DMS53 treated with DMSO at 0.1 percent for 48 hours (cell line): ENCODE results near the gene JMJD8.

ENCODE experiments used
- DNase-seq: peaks from one replicate; lab custom pipeline; 2025; ENCODE audit not compliant: unreplicated experiment; lab: John Stamatoyannopoulos, UW

JMJD8 gene

DNA sequence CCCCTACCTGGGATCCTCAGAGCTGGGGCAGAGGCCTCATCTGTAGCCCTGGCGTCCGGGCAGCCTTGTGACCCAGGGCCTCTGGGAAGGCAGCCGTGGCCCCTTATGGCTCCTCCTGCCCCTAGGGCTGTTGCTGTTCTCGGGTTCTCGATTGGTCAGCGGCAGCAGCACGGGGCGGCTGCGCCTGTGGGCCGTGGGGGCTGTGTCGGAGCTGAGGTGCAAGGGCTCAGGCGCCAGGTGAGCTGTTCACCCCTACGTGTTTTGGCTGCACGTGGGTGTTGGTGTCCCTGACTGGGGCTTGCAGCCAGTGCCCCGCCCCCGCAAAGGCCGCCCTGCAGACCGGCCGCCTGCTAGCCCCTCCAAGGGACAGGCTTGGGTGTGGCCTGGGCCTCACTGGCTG, 22.0 kb downstream of the JMJD8 start:
- no peak for DNase-seq

DNA sequence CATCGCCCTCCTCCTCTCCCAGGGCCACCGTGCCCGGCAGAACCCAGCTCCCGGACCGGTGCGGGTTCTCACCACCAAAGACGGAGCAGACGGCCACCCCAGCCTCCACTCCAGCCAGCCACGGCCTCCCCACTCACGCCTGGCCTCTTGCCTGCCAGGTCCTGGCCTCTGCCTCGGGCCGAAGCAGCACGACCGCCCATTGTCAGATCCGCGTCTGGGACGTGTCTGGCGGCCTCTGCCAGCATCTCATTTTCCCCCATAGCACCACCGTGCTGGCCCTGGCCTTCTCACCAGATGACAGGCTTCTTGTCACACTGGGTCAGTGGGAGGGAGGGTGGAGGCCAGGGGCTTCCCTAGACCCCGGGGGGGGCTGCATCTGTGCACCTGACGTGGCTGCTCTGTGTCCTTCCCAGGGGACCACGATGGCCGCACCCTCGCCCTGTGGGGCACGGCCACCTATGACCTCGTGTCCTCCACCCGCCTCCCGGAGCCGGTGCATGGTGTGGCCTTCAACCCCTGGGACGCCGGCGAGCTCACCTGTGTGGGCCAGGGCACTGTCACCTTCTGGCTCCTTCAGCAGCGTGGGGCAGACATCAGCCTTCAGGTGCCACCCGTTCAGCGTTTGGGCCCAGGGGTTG, 22.8 kb downstream of the JMJD8 start:
- no peak for DNase-seq

DNA sequence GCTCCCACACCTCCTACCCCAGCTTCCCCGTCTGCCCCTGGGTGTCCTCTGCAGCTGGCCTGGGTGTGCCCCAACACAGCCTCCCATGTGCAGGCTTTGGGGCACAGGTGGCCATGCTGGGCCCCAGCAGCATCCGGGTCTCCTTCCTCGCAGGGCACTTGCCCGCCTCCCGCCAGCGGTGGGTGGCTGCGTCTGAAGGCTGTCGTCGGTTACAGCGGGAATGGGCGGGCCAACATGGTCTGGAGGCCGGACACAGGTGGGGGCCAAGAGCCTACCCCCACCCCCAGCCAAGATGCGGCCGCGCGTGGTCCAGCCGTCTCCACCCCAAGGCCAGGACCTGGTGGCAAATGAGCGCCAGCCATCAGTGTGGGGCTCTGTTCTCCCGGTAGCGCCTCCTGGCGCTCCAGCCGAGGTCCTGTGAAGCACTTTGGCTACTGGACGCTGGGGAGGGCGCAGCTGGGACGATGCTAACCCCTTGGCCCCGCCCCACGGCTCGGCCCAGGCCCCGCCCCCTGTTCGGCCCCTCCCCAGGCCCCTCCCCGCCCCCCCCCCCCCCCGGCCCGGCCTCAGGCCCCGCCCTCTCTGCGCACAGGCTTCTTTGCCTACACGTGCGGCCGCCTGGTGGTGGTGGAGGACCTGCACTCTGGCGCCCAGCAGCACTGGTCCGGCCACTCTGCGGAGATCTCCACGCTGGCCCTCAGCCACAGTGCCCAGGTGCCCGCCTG, 23.5 kb downstream of the JMJD8 start:
- peak; percentile 72 for DNase-seq

DNA sequence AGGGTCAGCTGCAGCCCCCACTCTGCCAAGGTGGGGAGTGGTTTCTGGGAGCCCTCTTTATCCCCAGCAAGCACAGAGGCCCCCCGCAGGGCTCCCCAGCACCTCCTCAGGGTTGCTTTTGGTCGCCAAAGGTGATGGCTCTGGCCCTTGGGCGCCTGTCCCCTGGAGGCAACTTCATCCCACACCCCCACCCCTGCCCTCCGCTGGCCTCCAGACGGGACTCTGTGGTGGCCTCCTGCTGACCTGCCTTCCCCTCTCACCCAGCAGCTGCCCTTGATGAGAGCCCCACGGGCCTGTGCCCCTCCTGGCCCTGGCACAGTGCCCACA, 24.0 kb downstream of the JMJD8 start:
- DNase-seq: no peak

DNA sequence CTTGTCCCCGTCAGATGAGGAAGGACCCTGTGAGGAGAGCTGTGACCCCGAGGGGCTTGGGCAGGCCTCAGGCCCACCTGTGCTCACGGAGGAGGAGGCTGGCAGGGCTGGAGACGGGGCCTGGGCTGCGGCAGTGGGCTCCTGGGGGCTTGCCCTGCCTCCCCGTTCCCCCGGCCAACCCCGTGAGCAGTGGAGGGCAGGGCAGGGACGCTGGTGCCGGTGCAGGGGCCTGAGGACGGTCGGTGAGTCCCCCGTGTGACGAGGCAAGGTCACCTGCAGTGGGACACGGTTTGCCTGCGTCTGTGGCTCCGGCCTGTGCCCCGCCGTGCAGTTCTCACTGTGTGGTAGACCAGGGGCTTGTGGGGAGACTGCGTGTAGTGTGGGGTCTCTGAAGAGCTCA, 24.5 kb downstream of the JMJD8 start:
- no peak for DNase-seq

DNA sequence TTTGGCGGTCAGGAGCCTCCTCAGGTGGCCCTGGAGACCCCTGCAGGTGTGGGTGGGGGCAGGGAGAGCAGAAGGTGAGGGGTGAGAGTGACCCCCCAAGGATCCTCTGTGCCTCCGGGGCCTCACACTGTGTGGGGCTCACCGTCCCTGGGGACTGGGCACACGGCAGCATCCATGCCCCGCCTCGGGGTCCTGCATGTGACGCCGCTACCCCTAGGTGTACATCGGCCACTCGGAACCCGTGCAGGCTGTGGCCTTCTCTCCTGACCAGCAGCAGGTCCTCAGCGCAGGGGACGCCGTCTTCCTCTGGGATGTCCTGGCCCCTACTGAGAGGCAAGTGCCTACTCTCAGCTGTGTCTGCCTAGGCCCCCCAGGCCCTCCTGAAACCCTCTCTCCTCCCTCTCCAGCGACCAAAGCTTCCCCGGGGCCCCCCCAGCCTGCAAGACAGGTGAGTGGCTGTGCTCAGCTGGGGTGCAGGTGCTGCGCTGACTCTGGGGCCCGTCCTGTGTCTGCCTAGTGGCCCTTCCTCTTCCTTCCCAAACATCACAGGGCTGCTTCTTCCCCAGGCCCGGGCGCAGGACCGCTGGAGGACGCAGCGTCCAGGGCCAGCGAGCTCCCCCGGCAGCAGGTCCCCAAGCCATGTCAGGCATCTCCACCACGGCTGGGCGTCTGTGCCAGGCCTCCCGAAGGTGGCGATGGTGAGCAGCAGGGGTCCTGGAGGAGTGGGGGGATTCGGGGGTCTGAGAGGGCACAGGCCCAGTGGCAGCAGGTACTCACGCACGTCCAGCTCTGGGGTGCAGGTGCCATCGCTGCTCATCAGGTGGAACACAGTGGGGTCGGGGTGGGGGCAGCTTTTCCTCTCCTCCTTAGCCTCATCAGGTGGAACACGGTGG, 25.2 kb downstream of the JMJD8 start:
- no peak for DNase-seq

DNA sequence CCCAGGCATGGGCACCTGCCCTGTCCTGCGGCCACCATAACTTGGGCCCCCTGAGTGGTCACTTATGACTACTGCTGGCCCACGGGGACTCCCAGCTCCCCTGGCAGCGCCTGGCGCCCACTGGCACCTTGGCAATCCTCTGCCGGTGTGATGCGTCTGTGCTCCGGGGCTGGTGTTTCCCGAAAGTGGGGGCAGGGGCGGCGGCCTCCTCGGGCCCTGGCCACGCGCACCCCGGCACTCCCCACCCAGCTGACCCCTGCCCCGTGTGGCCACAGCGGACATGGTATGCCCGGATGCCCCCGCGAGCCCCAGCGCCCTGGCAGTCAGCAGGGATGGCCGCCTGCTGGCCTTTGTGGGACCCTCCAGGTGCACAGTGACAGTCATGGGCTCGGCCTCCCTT, 26.6 kb downstream of the JMJD8 start:
- DNase-seq: no peak

DNA sequence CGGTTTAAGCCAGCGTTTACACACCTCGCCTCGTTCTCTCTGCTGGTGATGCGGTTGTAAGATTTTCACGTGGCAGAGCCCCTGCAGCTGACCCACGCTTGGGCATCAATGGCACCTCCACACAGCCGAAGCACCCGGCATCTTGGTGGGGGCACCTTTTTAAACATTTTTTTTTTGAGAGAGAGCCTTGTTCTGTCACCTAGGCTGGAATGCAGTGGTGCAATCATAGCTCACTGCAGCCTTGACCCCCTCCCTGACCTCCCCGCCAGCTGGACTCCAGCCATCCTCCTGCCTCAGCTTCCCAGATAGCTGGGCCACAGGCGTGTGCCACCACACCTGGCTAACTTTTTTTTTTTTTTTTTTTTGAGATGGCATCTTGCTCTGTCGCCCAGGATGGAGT, 30.1 kb downstream of the JMJD8 start:
- no peak for DNase-seq

DNA sequence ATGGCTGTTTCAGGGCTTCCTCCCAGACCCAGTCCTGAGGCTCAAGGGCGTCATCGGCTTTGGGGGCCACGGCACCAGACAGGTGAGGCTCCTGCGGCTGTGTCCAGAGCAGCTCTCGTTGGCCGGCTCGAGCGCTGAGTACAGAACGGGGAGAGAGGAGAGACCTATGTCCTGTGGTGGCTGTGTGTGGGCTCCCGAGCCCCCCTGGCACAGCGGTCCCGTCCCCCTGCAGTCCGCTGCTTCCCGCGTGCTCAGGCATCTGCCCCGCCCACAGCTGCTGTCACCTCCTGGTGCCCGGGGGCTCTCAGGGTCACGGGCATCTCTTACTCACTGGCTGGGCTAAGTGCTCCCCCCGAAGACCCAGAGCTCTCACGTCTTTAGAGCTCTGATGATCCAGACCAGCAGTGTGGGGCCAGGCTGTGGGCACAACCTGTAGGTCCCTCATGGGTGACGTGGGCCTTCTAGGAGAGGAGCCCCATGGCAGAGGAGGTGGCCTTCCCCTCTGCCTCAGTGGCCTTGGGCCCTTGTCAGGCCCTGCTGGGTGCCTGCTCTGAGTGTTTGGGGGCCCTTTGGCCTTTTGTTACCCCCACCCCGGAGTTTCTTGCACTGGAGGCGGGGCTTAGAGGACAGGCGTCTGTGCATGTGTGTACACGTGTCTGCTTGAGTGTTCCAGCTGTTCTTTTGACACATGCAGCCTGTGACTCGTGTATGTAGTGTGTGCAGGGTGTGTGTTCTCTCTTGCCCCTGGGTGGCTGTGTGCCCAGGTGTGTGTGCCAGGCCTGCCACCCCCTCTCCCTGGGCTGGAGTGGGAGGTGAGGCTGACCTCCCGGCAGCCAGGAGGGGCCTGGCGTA, 31.5 kb downstream of the JMJD8 start:
- DNase-seq: no peak

DNA sequence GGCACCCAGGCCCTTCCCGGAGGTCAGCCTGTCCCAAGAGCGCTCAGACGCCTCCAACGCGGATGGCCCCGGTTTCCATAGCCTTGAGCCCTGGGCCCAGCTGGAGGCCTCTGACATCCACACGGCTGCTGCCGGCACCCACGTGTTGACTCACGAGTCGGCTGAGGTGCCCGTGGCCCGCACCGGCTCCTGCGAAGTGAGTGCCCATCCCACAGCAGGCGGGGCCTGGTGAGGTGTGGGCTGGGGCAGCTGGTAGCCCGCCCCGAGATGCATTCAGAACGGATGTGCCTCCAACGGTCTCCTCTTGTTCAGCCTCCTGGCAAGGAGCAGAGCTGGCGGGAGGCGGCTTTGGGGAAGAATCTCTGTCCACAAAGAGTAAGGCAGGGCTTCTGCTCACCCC, 32.3 kb downstream of the JMJD8 start:
- no peak for DNase-seq

DNA sequence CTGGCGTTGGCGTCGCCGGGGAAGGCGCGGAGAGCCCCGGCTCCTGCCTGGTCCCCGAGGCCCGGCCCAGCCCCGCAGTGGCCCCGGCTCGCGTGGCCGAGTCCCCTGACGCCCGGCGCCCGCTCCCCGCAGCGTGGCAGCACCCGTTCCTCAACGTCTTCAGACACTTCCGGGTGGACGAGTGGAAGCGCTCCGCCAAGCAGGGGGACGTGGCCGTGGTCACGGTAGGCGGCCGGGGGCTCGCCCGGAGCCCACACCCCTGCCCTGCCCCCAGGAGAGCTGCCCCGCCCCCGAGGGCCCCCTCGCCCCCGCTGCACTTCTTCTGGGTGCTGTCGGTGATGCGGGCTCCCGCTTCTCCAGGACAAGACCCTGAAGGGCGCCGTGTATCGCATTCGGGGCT, 34.5 kb downstream of the JMJD8 start:
- DNase-seq: no peak

DNA sequence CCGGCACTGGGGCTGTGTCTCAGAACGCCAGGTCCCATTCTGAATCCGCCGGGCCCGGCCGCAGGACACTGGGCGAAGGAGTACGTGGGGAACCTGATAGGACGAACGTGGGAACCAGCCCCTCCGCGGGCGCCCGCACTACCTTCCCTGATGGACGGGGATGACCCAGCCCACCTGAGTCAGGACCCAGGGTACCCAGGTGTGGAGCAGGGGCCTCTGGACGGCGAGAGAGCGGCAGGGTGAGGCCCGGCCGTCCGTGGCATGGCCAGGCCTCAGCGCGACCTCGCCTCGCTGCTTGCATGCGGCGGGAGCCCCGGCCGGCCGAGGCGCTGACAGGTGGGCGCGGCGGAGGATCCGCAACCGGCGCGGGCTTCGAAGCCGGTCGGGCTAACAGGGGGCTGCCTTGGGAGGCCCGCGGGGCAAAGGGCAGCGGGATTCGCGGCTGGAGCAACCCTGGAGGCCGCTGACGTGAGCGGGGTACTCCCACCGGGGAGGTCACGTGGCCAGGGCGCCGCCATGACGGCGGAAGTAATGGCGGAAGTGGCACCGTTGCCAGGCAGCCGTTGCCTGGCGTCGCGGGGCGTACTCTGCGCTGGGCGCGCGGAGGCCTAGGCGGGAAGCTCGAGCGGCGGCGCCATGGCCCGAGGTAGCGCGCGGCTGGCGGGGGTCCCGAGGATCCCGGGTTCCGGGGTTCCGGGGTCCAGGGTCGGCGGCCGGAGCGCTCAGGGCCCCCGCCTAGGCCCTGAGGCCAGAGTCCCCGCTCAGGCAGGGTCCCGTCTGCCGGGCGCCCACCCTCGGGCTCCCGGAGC, 35.1 kb downstream of the JMJD8 start, which contains the start of gene WDR90:
WDR90 (plus strand) TSS at position 585 of the 809 bp plus-strand sequence; CDS start at position 637, 52 bp downstream.
- DNase-seq: peak; percentile 74

DNA sequence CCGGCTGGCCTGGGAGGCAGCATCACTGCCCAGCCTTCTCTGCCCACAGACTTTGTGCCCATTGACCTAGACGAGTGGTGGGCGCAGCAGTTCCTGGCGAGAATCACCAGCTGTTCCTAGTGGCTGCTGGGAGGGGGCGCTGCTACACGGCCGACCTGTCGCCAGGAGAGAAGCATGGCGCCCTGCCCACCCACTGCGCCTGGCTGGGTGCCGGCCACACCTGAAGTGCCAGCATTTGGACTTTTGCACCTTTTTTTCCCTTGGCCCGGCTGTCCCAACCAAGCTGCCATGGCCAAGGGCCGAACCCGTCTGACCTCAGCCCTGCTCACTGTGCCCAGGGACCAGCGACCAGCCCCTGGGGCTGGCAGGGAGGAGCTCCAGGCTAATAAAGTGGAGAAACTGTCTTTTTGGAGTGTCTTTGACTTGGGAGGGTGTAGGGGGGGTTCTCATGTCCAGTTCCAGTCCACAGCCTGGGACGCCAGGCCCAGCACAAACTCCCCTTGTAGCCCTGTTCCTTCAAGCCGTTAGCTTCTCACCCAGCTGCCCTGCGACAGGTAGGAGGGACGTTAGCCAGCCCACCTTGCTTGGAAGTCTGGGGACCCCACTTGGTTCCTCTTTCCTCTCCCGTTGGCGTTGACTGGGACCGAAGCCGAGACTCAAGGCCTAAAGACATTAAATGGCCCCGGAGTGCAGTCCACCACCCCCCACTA, 35.9 kb downstream of the JMJD8 start:
- DNase-seq: no peak

DNA sequence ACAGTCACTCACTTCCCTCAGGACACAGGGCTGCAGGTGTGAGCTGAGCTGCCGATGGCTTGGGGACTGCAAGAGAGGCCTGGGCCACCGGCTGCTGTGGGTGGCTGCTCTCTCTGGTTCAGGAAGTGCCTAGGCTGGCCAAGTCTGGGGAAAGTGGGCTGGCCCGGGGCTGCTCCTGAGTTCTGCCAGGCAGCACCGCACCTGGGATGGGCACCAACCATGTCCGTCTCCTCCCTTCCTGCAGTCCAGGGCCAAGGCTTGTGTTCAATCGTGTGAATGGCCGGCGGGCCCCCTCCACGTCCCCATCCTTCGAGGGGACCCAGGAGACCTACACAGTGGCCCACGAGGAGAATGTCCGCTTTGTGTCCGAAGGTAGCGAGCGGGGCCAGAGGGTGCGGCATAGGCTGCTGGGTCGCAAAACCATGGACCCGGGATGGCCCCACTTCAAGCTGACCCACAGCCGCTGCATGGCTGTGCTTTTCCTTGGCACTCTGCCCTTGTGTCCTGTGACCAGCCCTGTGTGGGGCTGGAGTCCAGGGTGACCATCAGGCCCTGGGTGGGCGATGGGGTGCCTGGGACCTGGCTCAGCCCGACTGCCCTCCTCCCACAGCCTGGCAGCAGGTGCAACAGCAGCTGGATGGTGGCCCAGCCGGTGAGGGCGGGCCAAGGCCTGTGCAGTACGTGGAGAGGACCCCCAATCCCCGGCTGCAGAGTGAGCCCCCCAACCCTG, 36.8 kb downstream of the JMJD8 start:
- no peak for DNase-seq

DNA sequence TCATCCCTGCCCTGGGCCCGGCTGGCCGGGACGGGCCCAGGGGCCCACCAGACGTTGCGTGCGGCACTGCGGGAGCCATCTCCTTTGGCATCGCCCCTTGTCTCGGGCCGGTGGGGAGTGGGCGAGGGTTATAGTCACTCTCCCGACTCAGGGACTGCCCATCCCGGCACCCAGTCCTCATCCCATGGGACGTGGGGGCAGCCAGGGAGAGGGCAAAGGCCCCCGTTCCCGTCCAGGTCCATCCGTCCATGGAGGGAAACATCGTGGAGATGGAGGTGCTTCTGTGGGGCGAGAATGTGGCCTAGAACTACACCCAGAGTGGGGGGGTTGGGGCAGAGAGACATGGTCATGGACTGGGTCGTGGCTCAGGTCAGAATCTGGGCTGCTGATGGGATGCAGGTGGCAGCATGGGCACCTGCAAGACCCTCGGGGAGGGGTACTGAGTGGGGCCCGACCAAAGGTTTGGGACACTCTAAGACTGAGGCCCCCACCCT, 37.4 kb downstream of the JMJD8 start:
- DNase-seq: no peak

DNA sequence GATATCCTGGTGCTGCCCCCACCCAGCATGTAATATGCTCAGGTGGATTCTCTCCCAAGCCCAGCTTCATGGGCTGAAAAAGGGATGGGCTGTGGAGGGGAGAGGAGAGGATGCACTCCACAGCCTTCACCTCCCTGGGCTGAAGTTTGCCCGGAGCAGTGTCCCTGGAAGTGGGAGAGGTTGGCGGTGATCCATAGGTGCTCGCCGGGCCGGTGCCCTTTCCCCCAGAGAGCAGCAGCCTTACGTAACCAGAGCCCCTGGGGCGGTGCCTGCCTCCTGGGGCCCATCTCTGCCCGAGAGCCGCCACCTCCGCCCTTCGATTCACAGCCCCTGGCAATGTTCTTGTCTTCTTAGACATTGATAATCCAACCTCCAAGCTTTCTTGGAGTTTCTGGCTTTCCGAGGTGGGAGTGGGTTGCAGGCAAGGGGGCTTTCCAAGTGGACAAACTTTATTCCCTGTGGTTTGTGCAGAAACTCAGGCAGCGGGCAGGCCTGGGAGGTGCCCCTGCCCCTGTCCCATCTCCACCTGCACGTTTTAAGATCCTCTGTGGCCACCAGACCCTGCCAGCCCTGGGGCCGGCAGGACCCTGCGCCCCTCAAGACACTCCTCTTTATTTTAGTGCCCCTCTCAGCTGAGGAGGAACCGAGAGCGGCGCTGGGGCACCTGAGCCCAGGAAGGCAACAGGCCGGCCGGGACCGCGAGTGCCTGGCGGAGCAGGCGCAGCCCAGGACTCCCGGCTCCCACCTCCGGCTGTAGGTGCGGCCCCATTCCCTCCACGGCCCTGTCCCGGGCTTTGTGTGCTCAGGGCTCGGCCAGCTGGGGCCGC, 38.1 kb downstream of the JMJD8 start:
- DNase-seq: no peak

DNA sequence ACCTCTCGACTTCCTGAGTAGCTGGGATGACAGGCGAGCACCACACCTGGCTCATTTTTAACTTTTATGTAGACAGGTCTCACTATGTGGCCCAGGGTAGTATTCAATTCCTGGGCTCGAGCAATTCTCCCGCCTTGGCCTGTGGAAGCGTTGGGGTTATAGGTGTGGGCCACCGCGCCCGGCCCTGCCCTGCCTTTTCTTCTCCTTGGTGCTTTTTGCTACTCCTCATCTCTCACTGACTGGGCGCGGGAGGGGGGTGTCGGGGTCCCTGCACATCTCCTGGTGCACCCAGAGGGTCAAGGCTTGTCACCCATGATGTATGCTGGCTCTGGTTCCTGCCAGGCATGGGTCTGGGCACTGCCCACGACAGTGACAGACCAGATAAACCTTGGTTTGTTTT, 39.6 kb downstream of the JMJD8 start:
- no peak for DNase-seq

DNA sequence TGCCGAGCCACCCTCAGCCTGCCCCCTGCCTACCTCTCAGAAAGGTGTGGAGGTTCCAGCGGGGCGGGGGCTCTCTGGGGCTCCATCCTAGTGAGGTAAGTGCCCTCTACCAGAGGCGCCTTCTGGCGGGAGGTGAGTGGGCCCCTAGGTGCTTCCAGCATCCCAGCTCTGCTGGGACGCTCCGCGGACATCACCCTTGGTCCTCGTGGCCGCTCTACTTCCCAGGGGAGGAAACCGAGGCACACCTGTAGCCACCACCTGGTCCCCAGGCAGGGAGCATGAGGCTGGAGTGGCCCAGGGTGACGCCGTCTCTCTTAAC, 41.1 kb downstream of the JMJD8 start:
- no peak for DNase-seq
